Stimulated activated CD4-positive, alpha-beta T cell treated with anti-CD3 and anti-CD28 coated beads, TNF-alpha, amount 100 ng/mL, for 4 hours (primary cell): ENCODE measurements around the gene TPMT.
"Not testable (repeated sequence)": the region's sequence is repeated elsewhere in the genome, so short reads cannot be mapped to it uniquely, and the experiment has no call there.

Source experiments
- DNase-seq, 3 experiments: peaks; one replicate each; pipeline ENCODE4 v3.0.0-alpha.2; 2020; ENCODE audit warnings: low read depth in 3 of 3

The TPMT gene

GRCh38 chr6:18155864-18156421, 1.1 kb upstream of the TPMT start:
- DNase-seq, result peak; percentile 9 to 26 (median 24)

- DNase-seq, result peak; percentile 95 to 99 (median 97)
Measured at GRCh38 chr6:18155150-18155863, 430 bp upstream of the TPMT start, which contains the start of gene KDM1B. KDM1B (plus strand) TSS chr6:18155422; CDS start chr6:18159896, 4,474 bp downstream.

GRCh38 chr6:18153311-18153703, 1.6 kb downstream of the TPMT start:
- DNase-seq, result no peak

- no peak for DNase-seq
Measured at GRCh38 chr6:18151801-18152200, 3.1 kb downstream of the TPMT start.

- not testable (repeated sequence) for DNase-seq
Measured at GRCh38 chr6:18151391-18151790, 3.5 kb downstream of the TPMT start.

- no peak for DNase-seq
Measured at GRCh38 chr6:18148304-18149025, 6.4 kb downstream of the TPMT start.

- DNase-seq, result no peak
Measured at GRCh38 chr6:18147616-18148015, 7.3 kb downstream of the TPMT start.

GRCh38 chr6:18147160-18147559, 7.7 kb downstream of the TPMT start:
- DNase-seq, result no peak

- DNase-seq, result no peak
Measured at GRCh38 chr6:18142591-18142861, 12.4 kb downstream of the TPMT start.

- no peak for DNase-seq
Measured at GRCh38 chr6:18141805-18142590, 12.9 kb downstream of the TPMT start.

GRCh38 chr6:18139935-18140621, 14.8 kb downstream of the TPMT start:
- DNase-seq, result no peak

GRCh38 chr6:18138906-18139305, 16.0 kb downstream of the TPMT start:
- DNase-seq, result no peak

- no peak for DNase-seq
Measured at GRCh38 chr6:18136260-18136659, 18.6 kb downstream of the TPMT start.

- DNase-seq, result no peak
Measured at GRCh38 chr6:18135171-18135570, 19.7 kb downstream of the TPMT start.

- DNase-seq, result no peak
Measured at GRCh38 chr6:18132346-18132745, 22.5 kb downstream of the TPMT start.

GRCh38 chr6:18126121-18126520, 28.8 kb downstream of the TPMT start:
- DNase-seq, result no peak

- peak; percentile 35 to 52 (median 50) for DNase-seq
Measured at GRCh38 chr6:18122128-18123093, 32.5 kb downstream of the TPMT start, which contains the start of gene NHLRC1. NHLRC1 (minus strand) TSS chr6:18122677; CDS start chr6:18122606, 71 bp downstream.

GRCh38 chr6:18121580-18122127, 33.2 kb downstream of the TPMT start:
- no peak for DNase-seq

- no peak for DNase-seq
Measured at GRCh38 chr6:18119236-18119635, 35.6 kb downstream of the TPMT start.

GRCh38 chr6:18118330-18118729, 36.5 kb downstream of the TPMT start:
- DNase-seq, result no peak
